ENCODE results near the gene TRAPPC2L. TPM values are rescaled to one million over a fixed set of nuclear protein-coding genes. Genes with fewer than 3 reads are reported as not detected.

The TRAPPC2L gene
- total and polyA plus RNA-seq, 2 of the 13 experiments (the other 11 are each of a cell fraction or from before 2014, with no cell fraction given), result 96.3 to 107 TPM

GRCh38 chr16:88866151-88866920 lies 9.4 kb downstream of the TRAPPC2L start, which contains the start of gene PABPN1L:
PABPN1L (minus strand) TSS chr16:88866660; CDS start chr16:88866606, 54 bp downstream.
- FAIRE-seq, result no peak
- no peak within 1 kb of the TSS for H3K27ac ChIP-seq (ENCODE audit: extremely low read length, insufficient read depth, low read length)
- no peaks in the 10 kb centered on the region for H3K36me3 ChIP-seq (replicated peaks in 1 of 2; ENCODE audit: control insufficient read depth in 1 of 2, insufficient read depth in 2 of 2, low read length in 2 of 2)
- H4K20me1 ChIP-seq (ENCODE audit: insufficient read depth, low read length), result no peaks in the 10 kb centered on the region
- H3K27me3 ChIP-seq (ENCODE audit: control insufficient read depth in 1 of 2, insufficient read depth in 2 of 2, low read length in 2 of 2), result peaks cover 30 to 62% of the 10 kb centered on the region in 2 experiments; a peak in 4 of 5 replicates
- H3K9ac ChIP-seq (ENCODE audit: insufficient read depth, low read depth, low read length), result no peak within 1 kb of the TSS
- BruUV-seq (replicated peaks), result no TSS peak
- POLR2A ChIA-PET, result no interaction called here
- in situ Hi-C loops (cut with HindIII; ENCODE audit: extremely low pct_ligation_motif_present, low pct_unique_long_range_greater_than_20kb), result no loop called here
- TF ChIP-seq ZNF207 (IDR thresholded peaks at IDR 0.05; ENCODE audit: borderline replicate concordance), result no peak
- no peaks in the 10 kb centered on the region for H3K4me1 ChIP-seq (ENCODE audit: insufficient read depth, low read length)
- no peaks in the 10 kb centered on the region for H3K9me3 ChIP-seq (ENCODE audit: low read length)
- no peak within 1 kb of the TSS for H2AFZ ChIP-seq (ENCODE audit: low read length)
- peak; percentile 8 for ATAC-seq
- no peaks in the 10 kb centered on the region for H3K79me2 ChIP-seq (ENCODE audit: insufficient read depth, low read length)
- DNase-seq (ENCODE audit: low spot score), result no peak
- H3K4me2 ChIP-seq (ENCODE audit: low read depth, low read length), result no peak within 1 kb of the TSS
- no peak within 1 kb of the TSS for H3K4me3 ChIP-seq (replicated peaks in 1 of 3; ENCODE audit: insufficient read depth in 1 of 3, low read depth in 2 of 3, low read length in 3 of 3)
- 34% methylated on average over 15 of the region's 20 CpGs for WGBS (ENCODE audit: low lambda C conversion rate)
- CTCF ChIA-PET (ENCODE audit: low intra/inter-chr PET ratio, low total read pairs), result no interaction called here
- intact Hi-C loops (cut with micrococcal nuclease; ENCODE audit: unreplicated experiment), result no loop called here

GRCh38 chr16:88867581-88868246 lies 10.8 kb downstream of the TRAPPC2L start:
- ChIA-PET POLR2A (no interaction called here), CTCF (ENCODE audit: low intra/inter-chr PET ratio, low total read pairs) (no interaction called here)
- Histone ChIP-seq H3K79me2 (ENCODE audit: insufficient read depth, low read length) (no peaks in the 10 kb centered on the region), H3K9me3 (ENCODE audit: low read length) (no peaks in the 10 kb centered on the region), H3K4me1 (ENCODE audit: insufficient read depth, low read length) (no peaks in the 10 kb centered on the region), H3K27ac (ENCODE audit: extremely low read length, insufficient read depth, low read length) (no peak overlapping the region), H4K20me1 (ENCODE audit: insufficient read depth, low read length) (no peaks in the 10 kb centered on the region), H2AFZ (ENCODE audit: low read length) (no peak overlapping the region), H3K4me3 (replicated peaks in 1 of 3; ENCODE audit: insufficient read depth in 1 of 3, low read depth in 2 of 3, low read length in 3 of 3) (no peak overlapping the region), H3K9ac (ENCODE audit: insufficient read depth, low read depth, low read length) (no peak overlapping the region), H3K4me2 (ENCODE audit: low read depth, low read length) (no peak overlapping the region), H3K36me3 (replicated peaks in 1 of 2; ENCODE audit: control insufficient read depth in 1 of 2, insufficient read depth in 2 of 2, low read length in 2 of 2) (no peaks in the 10 kb centered on the region), H3K27me3 (ENCODE audit: control insufficient read depth in 1 of 2, insufficient read depth in 2 of 2, low read length in 2 of 2) (peaks cover 39 to 74% of the 10 kb centered on the region in 2 experiments)
- ATAC-seq (no peak), FAIRE-seq (no peak), DNase-seq (ENCODE audit: low spot score) (no peak)
- in situ Hi-C loops (cut with HindIII; ENCODE audit: extremely low pct_ligation_motif_present, low pct_unique_long_range_greater_than_20kb) (no loop called here), intact Hi-C loops (cut with micrococcal nuclease; ENCODE audit: unreplicated experiment) (no loop called here)
- BruUV-seq (replicated peaks), result no TSS peak
- WGBS (ENCODE audit: low lambda C conversion rate), result 20% methylated on average over 17 of the region's 24 CpGs
- TF ChIP-seq FUBP1 (CRISPR knock-in tag; IDR thresholded peaks at IDR 0.05; ENCODE audit: borderline replicate concordance) (no peak), STAG1 (CRISPR knock-in tag; IDR thresholded peaks at IDR 0.05) (no peak), ZGPAT (CRISPR knock-in tag; IDR thresholded peaks at IDR 0.05) (no peak), ZNF768 (CRISPR knock-in tag; IDR thresholded peaks at IDR 0.05) (0 out of 2 replicates have a peak, but pooled peaks have one; percentile 12), ZNF280B (CRISPR knock-in tag; IDR thresholded peaks at IDR 0.05; ENCODE audit: borderline replicate concordance) (peak; percentile 41; the same call in 1 of the 2 replicates), JUND (CRISPR knock-in tag; IDR thresholded peaks at IDR 0.05) (no peak)

Data from HepG2 (cell line).